Measurements from ENCODE around the gene EFTUD2. TPM values are rescaled to one million over a fixed set of nuclear protein-coding genes. Genes with fewer than 3 reads are reported as not detected.

Gene EFTUD2
- total RNA-seq, 3 donors from 2014 or later (not counting 1 experiment from before 2014, with no cell fraction given), result 135 to 178 (median 164) TPM

GRCh38 chr17:44922746-44923470, 23.7 kb upstream of the EFTUD2 start:
- Histone ChIP-seq H3K27me3 (ENCODE audit: control insufficient read depth, insufficient read depth, low read length) (peaks cover 5% of the 10 kb centered on the region), H3K4me3 (ENCODE audit: low read length) (no peak overlapping the region), H3K9me3 (ENCODE audit: control insufficient read depth, insufficient read depth, low read length) (no peaks in the 10 kb centered on the region), H3K4me1 (ENCODE audit: control insufficient read depth, insufficient read depth, low read length) (peaks cover 4% of the 10 kb centered on the region), H3K36me3 (ENCODE audit: control insufficient read depth, insufficient read depth, low read length) (no peaks in the 10 kb centered on the region), H3K27ac (ENCODE audit: low read length) (no peak overlapping the region)
- WGBS (ENCODE audit: insufficient coverage), result 84% methylated on average over 19 of the region's 19 CpGs
- TF ChIP-seq CTCF (IDR thresholded peaks at IDR 0.05), result no peak
- ATAC-seq (no peak), DNase-seq (no peak)
- intact Hi-C loops (cut with micrococcal nuclease), result no loop called here
- no peaks in the 10 kb centered on the region for H3K9me3 Mint-ChIP-seq
- H3K27me3 Mint-ChIP-seq (ENCODE audit: low read depth in 2 of 2), result peaks cover 0 to 9% of the 10 kb centered on the region in 2 donors
- peaks cover 4 to 5% of the 10 kb centered on the region in 2 donors for H3K4me1 Mint-ChIP-seq
- H3K27ac Mint-ChIP-seq, result no peak overlapping the region
- no peak overlapping the region for H3K4me3 Mint-ChIP-seq
- H3K36me3 Mint-ChIP-seq, result no peaks in the 10 kb centered on the region

DNA sequence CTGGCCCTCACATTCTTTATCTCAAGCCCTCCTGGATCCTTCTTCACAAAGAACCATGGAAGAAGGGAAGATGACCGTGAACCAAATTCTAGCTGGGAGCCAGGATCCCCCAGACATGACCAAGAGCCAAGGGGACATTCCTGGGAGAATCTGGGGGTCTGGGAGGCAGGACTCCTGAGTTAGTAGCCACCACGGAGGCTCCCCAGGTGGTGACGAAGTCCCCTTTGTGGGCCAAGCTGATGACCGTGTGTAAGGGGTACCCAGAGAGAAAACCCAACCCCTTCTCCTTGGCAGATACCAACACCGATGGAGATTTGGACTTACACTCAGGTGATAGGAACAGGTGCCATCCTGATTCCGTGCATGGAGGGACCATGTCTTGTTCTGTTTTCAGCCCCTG, 22.9 kb upstream of the EFTUD2 start:
- no peaks in the 10 kb centered on the region for H3K36me3 ChIP-seq (ENCODE audit: control insufficient read depth, insufficient read depth, low read length)
- Mint-ChIP-seq H3K27ac (no peak overlapping the region), H3K4me3 (no peak overlapping the region), H3K9me3 (no peaks in the 10 kb centered on the region), H3K27me3 (ENCODE audit: low read depth in 2 of 2) (peaks cover 0 to 11% of the 10 kb centered on the region in 2 donors), H3K4me1 (peaks cover 4 to 5% of the 10 kb centered on the region in 2 donors), H3K36me3 (no peaks in the 10 kb centered on the region)
- no peaks in the 10 kb centered on the region for H3K9me3 ChIP-seq (ENCODE audit: control insufficient read depth, insufficient read depth, low read length)
- no peak for TF ChIP-seq CTCF (IDR thresholded peaks at IDR 0.05)
- peaks cover 5% of the 10 kb centered on the region for H3K27me3 ChIP-seq (ENCODE audit: control insufficient read depth, insufficient read depth, low read length)
- intact Hi-C loops (cut with micrococcal nuclease), result no loop called here
- peaks cover 4% of the 10 kb centered on the region for H3K4me1 ChIP-seq (ENCODE audit: control insufficient read depth, insufficient read depth, low read length)
- DNase-seq, result no peak
- H3K27ac ChIP-seq (ENCODE audit: low read length), result no peak overlapping the region
- 91% methylated on average over 6 of the region's 6 CpGs for WGBS (ENCODE audit: insufficient coverage)
- no peak overlapping the region for H3K4me3 ChIP-seq (ENCODE audit: low read length)
- no peak for ATAC-seq

- intact Hi-C loops (cut with micrococcal nuclease), result no loop called here
- Mint-ChIP-seq H3K27me3 (ENCODE audit: low read depth in 2 of 2) (peaks cover 0 to 12% of the 10 kb centered on the region in 2 donors), H3K4me3 (no peak overlapping the region), H3K9me3 (no peaks in the 10 kb centered on the region), H3K27ac (no peak overlapping the region), H3K36me3 (no peaks in the 10 kb centered on the region), H3K4me1 (peaks cover 4 to 5% of the 10 kb centered on the region in 2 donors)
- Histone ChIP-seq H3K36me3 (ENCODE audit: control insufficient read depth, insufficient read depth, low read length) (no peaks in the 10 kb centered on the region), H3K4me1 (ENCODE audit: control insufficient read depth, insufficient read depth, low read length) (peaks cover 4% of the 10 kb centered on the region), H3K27me3 (ENCODE audit: control insufficient read depth, insufficient read depth, low read length) (peaks cover 5% of the 10 kb centered on the region), H3K4me3 (ENCODE audit: low read length) (no peak overlapping the region), H3K27ac (ENCODE audit: low read length) (no peak overlapping the region), H3K9me3 (ENCODE audit: control insufficient read depth, insufficient read depth, low read length) (no peaks in the 10 kb centered on the region)
- DNase-seq (no peak), ATAC-seq (no peak)
- no peak for TF ChIP-seq CTCF (IDR thresholded peaks at IDR 0.05)
- 79% methylated on average over 11 of the region's 11 CpGs for WGBS (ENCODE audit: insufficient coverage)
Observed at GRCh38 chr17:44921122-44921882, 22.1 kb upstream of the EFTUD2 start.

Data from natural killer cell (primary cell).